HG03469 (cell line): ENCODE results near the gene CCNB1IP1.
"Not testable (repeated sequence)": the region's sequence is repeated elsewhere in the genome, so short reads cannot be mapped to it uniquely, and the experiment has no call there.

Experiments used
- ATAC-seq: cut with Tn5 transposase; IDR thresholded peaks from one replicate; pipeline ENCODE4 v1.9.1; 2021; ENCODE audit warnings: mild to moderate bottlenecking, moderate library complexity, moderate number of reproducible peaks; ENCODE audit not compliant: unreplicated experiment

CCNB1IP1 gene

GRCh38 chr14:20333494-20333841 is 389 bp upstream of the CCNB1IP1 start:
- no peak for ATAC-seq

- ATAC-seq = no peak
These were observed 670 bp downstream of the CCNB1IP1 start for GRCh38 chr14:20332431-20332787.

GRCh38 chr14:20331053-20331613 is 1.9 kb downstream of the CCNB1IP1 start:
- no peak for ATAC-seq

DNA sequence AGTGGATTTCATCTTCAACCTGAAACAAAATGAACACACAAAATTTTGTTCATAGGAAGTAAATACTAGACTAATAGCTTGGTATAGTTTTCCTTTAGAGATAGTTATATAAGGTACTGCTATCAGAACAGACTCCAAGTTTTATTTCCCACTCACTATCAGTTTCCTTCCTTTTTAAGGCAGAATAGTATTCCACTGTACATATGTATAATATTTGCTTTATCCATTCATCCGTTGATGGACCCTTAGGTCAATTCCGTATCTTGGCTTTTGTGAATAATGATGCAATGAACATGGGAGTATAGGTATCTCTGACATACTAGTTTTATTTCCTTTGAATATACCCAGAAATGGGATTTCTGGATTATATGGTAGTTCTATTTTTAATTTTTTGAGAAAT is 3.7 kb downstream of the CCNB1IP1 start:
- ATAC-seq = no peak

DNA sequence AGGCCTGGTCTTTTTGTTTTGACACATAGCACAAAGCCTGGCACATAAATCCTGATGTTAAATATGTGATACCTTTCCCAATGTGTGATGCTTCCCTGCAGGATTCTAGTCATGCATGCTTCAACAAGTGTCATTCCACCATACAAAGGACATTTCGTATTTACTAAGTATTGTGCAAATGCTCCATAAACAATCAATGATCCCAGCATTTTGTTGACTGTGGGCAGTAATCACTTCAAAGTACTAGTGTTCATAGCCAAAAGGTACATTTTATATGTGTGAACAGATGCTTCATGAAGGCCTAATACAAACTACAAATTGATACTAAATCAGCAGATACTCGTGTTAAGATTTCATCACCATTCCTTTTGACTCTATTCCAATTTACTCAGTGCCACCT is 4.4 kb downstream of the CCNB1IP1 start:
- no peak for ATAC-seq

DNA sequence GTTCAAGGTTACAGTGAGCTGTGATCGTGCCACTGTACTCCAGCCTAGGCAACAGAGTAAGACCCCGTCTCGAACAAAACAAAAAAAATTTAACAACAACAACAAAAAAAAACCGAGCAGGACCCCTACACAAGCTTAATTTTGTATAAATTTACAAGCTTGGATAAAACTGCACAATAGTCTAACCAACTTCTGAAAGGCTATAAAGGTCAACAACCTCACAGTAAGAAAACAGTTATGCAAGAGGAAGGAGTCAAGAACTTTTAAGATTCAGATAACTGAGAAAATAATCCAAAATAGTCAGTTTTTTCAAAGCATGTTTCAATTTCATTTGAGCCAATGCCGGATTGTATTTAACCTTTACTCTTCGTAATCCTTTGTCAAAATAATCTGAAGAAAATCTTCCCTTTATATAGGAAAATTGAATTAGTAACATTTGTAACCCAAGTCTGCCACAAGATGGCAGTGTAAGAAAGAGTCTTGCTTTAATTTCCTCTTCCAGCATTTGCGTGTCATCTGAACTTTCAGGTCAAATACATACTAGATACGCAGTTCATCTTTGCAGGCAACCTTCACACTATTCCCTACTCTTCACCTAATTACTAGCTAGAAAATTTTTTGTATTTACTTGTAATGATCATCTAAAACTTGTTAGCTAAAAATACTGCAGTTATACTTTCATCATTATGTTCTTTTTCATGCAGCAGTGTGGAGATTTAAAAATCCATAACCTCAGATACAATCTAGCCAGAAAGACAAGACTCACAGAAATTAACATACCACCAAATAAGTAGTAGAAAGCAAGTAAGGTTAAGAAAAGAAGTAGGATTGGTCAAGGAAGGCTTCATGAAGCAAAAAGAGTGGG is 5.8 kb downstream of the CCNB1IP1 start:
- ATAC-seq = no peak

DNA sequence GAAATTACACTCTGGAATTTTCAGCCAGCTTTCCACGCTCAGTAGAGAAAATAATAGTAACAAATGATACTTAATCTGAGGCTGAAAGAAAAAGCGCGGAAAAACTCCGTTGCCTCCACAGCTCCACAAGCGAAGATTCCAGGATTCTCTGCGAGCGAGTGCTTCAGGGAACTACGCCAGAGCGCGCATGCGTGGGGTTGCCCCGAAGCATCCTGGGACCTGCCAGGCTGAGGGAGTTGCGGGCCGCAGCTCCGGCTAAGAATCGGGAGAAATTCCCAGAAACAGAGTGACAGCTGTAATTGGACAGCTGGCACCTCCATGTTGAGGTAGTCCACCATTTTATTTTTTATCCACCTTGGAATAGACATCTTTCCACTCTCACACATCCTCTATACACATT is 15.4 kb downstream of the CCNB1IP1 start:
- no peak for ATAC-seq

- ATAC-seq = no peak
These were observed 19.1 kb downstream of the CCNB1IP1 start for GRCh38 chr14:20314026-20314425.

GRCh38 chr14:20306079-20306423 is 27.0 kb downstream of the CCNB1IP1 start:
- ATAC-seq = peak; percentile 9

DNA sequence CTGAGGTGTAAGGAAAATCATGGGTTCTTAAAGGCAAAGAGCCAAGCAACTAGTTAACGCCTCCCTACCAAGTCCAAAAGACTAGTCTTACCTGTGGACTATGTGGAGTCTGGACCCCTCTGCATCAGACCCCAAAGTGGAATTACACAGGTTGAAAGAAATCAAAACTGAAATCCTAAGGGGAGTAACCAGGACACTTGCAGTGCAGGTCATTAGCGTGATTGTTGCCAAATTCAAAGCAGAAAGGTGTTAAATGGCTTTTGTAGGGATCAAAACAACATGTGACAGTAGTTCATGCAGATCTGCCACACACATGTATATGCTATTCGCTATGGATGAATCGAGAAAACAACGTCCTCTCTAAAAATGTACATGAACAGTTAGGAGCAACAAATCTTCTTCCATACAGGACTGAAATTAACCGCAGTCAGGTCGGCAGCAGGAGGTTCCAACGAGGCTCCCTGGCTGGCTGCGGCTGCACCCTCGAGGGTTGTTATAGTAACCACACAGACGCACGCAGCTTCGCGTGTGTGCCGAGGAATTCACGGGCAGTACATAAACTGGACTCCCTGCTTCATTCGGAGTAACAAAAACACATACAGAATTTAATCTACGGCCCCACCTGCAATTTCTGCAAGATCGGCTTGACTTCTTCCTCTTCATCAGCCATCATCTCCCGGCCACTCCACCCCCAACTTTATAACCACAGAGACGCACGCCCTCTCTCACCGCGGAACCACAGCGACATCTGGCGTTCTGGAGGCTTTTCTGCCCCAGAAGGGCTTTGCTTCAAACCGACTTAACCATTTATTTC is 27.6 kb downstream of the CCNB1IP1 start, which contains the start of gene TTC5:
TSS of gene TTC5 (minus strand) at position 687 of the 814 bp plus-strand sequence. CDS start at position 673, 14 bp downstream.
- peak; percentile 85 for ATAC-seq

DNA sequence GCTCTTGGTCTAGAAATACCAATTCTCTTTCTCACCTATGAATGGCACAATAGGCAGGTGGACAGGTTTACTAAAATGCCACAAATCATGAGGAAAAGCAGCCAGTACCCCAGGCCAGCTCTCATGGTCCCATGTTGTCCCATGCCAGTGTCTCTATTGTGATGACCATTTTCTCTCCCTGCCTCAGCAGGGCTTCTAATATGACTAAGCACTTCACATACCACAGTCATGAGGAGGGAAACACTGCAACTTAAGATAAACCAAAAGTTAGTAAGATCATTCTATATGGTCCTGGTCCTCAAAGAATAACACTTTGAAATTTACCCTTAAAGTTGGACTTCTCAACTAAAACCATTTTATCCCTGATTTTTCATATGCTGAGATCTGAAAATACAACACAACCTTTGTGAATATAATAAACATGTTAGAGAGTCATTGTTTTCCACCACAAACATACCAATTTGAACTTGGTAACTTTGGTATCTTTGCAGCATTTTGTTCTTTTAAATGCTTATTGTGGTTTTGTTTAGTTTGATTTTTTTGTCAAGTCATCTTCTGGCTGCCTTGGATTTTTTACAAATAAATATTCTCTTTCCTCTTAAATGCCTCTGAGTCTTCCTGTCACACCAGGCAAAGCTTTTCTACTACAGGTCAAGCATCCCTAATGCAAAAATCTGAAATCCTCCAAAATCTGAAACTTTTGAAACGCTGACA is 30.9 kb downstream of the CCNB1IP1 start:
- no peak for ATAC-seq

DNA sequence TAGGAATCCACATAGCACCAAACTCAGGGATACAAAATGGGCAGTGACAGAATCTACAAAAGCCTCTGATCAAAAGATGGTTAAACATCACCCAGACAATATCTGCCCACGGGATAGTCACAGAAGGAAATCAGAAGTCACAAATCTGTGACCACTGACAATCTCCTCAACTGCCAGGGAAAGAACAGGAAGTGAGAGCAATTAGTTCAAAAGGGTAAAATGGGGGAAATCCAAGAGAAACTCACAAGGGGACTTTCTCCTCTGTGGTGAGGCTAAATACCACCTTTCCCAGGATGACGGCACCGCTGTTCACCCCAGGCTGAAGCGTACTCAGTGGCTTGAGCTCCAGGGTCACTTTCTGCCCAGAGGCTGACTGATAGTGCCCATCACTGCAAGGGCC is 38.0 kb downstream of the CCNB1IP1 start:
- ATAC-seq = peak; percentile 81

DNA sequence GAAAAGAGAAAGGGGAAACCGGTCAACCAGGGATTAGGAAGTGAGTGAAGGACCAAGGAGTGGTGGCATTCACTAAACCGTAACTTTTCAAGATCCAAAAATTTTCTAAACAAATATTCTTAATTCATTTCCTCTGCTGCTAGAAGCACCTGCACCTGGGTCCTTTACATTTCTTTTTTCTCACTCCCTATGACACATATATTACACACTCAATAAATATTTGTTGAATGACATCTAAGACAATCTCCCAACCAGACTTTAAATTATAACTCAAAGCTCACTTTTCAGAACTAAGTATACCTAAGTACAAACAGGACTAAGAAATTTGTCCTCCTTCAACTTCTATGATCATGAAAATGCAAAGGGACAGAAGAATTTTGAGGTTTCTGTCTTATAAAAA is 38.4 kb downstream of the CCNB1IP1 start:
- no peak for ATAC-seq

DNA sequence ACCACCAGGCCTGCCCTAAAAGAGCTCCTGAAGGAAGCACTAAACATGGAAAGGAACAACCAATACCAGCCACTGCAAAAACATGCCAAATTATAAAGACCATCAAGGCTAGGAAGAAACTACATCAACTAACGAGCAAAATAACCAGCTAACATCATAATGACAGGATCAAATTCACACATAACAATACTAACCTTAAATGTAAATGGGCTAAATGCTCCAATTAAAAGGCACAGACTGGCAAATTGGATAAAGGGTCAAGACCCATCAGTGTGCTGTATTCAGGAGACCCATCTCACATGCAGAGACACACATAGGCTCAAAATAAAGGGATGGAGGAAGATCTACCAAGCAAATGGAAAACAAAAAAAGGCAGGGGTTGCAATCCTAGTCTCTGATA is 51.1 kb downstream of the CCNB1IP1 start:
- ATAC-seq = not testable (repeated sequence)

- not testable (repeated sequence) for ATAC-seq
These were observed 52.8 kb downstream of the CCNB1IP1 start for GRCh38 chr14:20280265-20280664.

DNA sequence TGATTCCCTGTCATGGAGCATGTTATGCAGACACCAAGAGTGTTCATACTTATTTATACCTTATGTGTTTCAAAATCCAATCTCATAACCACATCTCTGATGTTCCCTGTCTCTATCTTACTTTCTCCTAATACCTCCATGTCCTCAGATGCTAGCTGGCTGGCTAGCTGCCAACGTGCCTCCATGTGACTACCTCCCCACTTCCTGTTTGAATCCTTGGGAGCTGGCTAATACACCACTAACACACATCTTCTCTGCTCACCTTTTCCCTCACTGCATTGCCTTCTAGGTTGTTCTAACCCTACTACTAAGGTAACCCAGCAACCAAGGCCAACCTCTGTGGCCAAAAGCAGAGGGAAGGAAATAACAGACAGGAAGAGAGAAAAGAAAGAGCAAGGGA is 54.7 kb downstream of the CCNB1IP1 start:
- ATAC-seq = no peak

GRCh38 chr14:20277409-20277808 is 55.7 kb downstream of the CCNB1IP1 start:
- ATAC-seq = no peak

DNA sequence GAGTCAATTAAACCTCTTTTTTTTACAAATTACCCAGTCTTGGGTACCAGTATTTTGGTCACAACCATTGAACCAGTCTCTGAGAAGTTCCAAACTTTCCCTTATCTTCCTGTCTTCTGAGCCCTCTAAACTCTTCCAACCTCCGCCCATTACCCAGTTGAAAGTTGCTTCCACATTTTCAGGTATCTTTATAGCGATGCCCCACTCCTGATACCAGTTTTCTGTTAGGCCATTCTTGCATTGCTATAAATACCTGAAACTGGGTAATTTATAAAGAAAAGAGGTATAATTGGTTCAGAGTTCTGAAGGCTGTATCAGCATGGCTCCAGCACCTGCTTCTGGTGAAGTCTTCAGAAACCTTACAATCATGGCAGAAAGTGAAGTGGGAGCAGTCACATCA is 59.0 kb downstream of the CCNB1IP1 start:
- no peak for ATAC-seq

DNA sequence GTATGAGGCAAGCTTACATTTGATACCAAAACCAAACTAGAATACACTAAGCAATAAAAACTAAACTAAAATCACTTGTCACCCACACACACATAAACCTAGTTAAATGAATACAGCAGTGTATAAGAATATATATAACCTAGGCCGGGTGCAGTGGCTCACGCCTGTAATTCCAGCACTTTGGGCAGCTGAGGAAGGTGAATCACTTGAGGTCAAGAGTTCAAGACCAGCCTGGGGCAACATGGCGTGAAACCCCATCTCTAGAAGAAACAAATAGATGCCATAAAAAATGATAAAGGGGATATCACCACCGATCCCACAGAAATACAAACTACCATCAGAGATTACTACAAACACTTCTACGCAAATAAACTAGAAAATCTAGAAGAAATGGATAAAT is 68.7 kb downstream of the CCNB1IP1 start:
- ATAC-seq = not testable (repeated sequence)

- no peak for ATAC-seq
These were observed 70.4 kb downstream of the CCNB1IP1 start for GRCh38 chr14:20262642-20263128.
